ENCODE data around the gene WDFY4. TPM values are rescaled to one million over a fixed set of nuclear protein-coding genes. Genes with fewer than 3 reads are reported as not detected.

Gene WDFY4
- total RNA-seq, 4 donors from 2014 or later, result 0.61 to 3.8 (median 0.88) TPM

DNA sequence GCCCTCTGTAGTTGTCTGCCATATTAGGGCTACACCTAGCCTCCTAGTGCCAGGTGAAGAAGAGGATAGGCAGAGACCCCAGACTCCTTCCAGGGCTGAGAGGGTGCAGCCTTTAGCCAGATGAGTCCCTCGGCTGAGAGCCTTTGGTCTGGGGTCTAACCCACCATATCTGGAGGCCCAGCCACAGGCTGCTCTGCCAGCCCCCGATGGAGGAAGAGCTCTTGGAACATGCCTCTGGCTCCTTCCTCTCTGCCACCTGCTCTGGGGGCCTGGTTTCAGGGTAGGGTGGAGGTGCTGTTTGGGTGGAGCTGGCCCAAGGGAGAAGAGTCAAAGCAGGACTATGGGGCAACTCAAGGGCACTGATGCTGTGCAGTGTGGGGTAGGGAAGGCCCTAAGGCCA lies 253.6 kb downstream of the WDFY4 start:
- DNase-seq, result no peak
- Histone ChIP-seq H3K27me3 (peaks cover 0 to 5% (median 0%) of the 10 kb centered on the region in 4 donors), H3K4me1 (no peaks in the 10 kb centered on the region), H3K9me3 (no peaks in the 10 kb centered on the region), H3K4me3 (no peak overlapping the region), H3K27ac (no peak overlapping the region), H3K36me3 (no peaks in the 10 kb centered on the region)
- intact Hi-C loops (cut with DNase I), result no loop called here
- TF ChIP-seq POLR2A (IDR thresholded peaks at IDR 0.05) (no peak), CTCF (IDR thresholded peaks at IDR 0.05) (no peak)
- WGBS, 2 donors, result no CpG with 5 or more reads among the region's 2 CpGs

- Histone ChIP-seq H3K9me3 (no peaks in the 10 kb centered on the region), H3K27ac (no peak overlapping the region), H3K4me1 (no peaks in the 10 kb centered on the region), H3K36me3 (no peaks in the 10 kb centered on the region), H3K27me3 (peaks cover 0 to 5% (median 0%) of the 10 kb centered on the region in 4 donors), H3K4me3 (no peak overlapping the region)
- intact Hi-C loops (cut with DNase I), result no loop called here
- 76 to 77% methylated on average over 5 to 6 of the region's 6 CpGs for WGBS, 2 donors
- DNase-seq, result no peak
- TF ChIP-seq POLR2A (IDR thresholded peaks at IDR 0.05) (no peak), CTCF (IDR thresholded peaks at IDR 0.05) (no peak)
Measured at GRCh38 chr10:48938990-48939536, 254.4 kb downstream of the WDFY4 start.

GRCh38 chr10:48939790-48940325 lies 255.2 kb downstream of the WDFY4 start, which contains the start of gene LRRC18:
Gene LRRC18 (minus strand): TSS chr10:48939840. CDS start chr10:48914155, 25,685 bp downstream.
- DNase-seq, result no peak
- no peak within 1 kb of the TSS for H3K27ac ChIP-seq
- peaks cover 0 to 3% (median 0%) of the 10 kb centered on the region in 4 donors for H3K27me3 ChIP-seq
- 100% methylated on average over 1 to 2 of the region's 2 CpGs for WGBS, 2 donors
- no peaks in the 10 kb centered on the region for H3K4me1 ChIP-seq
- TF ChIP-seq POLR2A (IDR thresholded peaks at IDR 0.05), result no peak
- TF ChIP-seq CTCF (IDR thresholded peaks at IDR 0.05), result no peak
- H3K9me3 ChIP-seq, result no peaks in the 10 kb centered on the region
- no peaks in the 10 kb centered on the region for H3K36me3 ChIP-seq
- no peak within 1 kb of the TSS for H3K4me3 ChIP-seq
- intact Hi-C loops (cut with DNase I), result no loop called here

DNA sequence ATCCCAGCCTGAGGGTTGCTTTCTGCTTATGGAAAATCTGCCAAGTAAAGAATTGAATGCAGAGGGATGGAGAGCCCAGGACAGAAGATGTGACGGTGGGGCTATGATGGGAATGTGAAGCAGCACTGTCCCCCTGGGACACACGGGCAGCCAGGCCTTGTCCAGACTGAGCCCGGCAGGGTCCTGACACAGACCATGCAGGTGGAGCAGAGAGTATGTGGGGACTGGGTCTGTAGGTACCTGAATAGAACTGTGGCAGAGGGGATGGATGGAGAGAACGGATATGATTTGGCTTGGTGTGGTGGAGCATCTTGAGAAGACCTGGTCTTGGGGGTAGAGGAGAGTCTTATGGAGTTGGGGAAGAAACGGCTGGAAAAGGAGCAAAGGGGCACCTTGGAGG lies 255.7 kb downstream of the WDFY4 start:
- DNase-seq, result no peak
- WGBS, 2 donors, result 86 to 92% methylated on average over 5 of the region's 5 CpGs
- Histone ChIP-seq H3K9me3 (no peaks in the 10 kb centered on the region), H3K27me3 (no peaks in the 10 kb centered on the region), H3K4me1 (no peaks in the 10 kb centered on the region), H3K36me3 (no peaks in the 10 kb centered on the region), H3K27ac (no peak overlapping the region), H3K4me3 (no peak overlapping the region)
- no peak for TF ChIP-seq POLR2A (IDR thresholded peaks at IDR 0.05)
- no peak for TF ChIP-seq CTCF (IDR thresholded peaks at IDR 0.05)
- intact Hi-C loops (cut with DNase I), result no loop called here

DNA sequence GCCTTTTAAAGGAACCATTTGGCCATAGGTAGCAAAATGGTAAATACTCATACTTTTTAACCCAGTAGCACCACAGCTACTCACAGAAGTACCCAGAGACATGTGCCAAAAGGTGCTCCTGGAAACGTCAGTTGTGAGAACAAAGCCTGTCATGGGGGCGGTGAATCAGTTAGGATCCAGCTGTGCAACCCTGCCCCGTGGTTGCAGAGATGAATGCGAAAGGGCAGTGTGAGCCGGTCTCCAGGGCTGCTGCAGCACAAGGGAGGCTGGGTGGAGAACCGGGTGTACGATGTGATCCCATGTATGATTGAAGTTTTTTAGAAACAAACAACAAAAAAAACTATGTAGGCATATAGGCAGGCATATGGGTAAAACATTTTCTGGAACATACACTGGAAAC lies 256.3 kb downstream of the WDFY4 start:
- DNase-seq, result no peak
- Histone ChIP-seq H3K27ac (no peak overlapping the region), H3K4me3 (no peak overlapping the region), H3K36me3 (no peaks in the 10 kb centered on the region), H3K27me3 (no peaks in the 10 kb centered on the region), H3K4me1 (no peaks in the 10 kb centered on the region), H3K9me3 (no peaks in the 10 kb centered on the region)
- TF ChIP-seq CTCF (IDR thresholded peaks at IDR 0.05), result no peak
- no peak for TF ChIP-seq POLR2A (IDR thresholded peaks at IDR 0.05)
- intact Hi-C loops (cut with DNase I), result no loop called here
- 69 to 80% methylated on average over 7 of the region's 7 CpGs for WGBS, 2 donors
